KG1 (cell line): ENCODE measurements around the gene CCDC43.
"Not testable (repeated sequence)": the region's sequence is repeated elsewhere in the genome, so short reads cannot be mapped to it uniquely, and the experiment has no call there.

Source experiments
- DNase-seq: peaks from one replicate; lab custom pipeline; 2025; lab: John Stamatoyannopoulos, UW

Gene CCDC43

DNA sequence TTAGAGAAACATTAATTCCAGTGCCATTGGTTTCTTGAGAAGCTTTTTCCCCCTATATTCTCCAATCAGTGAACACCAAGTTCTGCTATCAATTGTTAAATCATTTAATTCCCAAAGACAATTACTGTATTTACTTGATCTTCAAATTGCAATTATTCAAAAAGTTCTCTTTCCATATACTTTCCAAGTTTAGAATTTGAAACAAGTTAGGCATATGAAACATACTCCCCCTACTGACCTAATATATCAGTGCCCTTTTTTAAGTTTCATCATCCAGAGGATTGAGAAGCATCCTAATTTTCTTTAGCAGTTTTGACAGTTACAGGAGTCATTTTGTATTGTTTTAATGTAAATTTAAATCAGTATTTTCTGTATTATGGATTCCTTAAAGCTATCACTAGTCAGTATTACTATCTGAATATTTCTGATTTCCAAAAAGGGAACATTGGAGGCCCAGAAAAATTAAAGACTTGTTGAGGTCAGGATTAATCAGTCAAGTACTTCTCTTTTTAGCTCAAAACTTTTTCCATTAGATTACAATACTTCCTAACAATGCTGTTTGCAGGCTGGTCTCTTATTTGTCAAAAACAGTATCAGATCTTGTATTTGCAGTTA lies 17.0 kb downstream of the CCDC43 start:
- peak; percentile 29 for DNase-seq

- no peak for DNase-seq
Measured at GRCh38 chr17:44666006-44666405, 23.6 kb downstream of the CCDC43 start.

- DNase-seq: no peak
Measured at GRCh38 chr17:44664867-44665266, 24.7 kb downstream of the CCDC43 start.

DNA sequence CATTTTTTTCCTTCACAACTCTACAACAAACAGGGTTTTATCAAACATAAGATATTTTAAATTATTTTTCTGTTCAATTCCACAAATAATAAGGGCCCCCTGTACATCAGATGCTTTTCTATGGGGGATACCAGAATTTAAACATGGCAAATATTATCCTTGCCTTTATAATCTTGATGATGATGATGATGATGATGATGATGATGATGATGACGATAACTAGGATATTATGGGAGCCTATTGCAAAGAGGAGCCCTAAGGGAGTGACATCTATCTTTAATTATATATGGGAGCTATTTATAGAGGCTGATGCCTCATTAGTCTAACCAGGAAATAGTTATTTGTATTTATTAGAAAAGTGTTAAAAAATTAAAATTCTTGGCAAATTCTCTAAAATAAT lies 26.5 kb downstream of the CCDC43 start:
- DNase-seq: no peak

DNA sequence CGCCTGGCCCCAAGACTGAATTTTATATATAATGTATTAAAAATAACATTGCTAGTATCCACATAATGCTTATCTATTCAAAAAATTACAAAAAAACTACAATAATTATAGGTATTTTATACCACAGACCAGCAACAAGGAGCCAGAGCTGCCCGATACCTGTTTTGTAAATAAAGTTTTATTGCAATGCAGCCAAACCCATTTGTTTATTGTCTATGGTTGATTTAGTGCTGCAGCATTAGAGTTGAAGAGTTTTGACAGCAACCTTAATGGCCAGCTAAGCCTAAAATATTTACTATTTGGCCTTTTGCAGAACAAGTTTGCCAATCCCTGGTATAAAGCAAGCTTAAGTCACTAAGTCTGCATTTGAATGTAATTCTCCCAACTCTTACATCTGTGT lies 27.7 kb downstream of the CCDC43 start:
- no peak for DNase-seq

DNA sequence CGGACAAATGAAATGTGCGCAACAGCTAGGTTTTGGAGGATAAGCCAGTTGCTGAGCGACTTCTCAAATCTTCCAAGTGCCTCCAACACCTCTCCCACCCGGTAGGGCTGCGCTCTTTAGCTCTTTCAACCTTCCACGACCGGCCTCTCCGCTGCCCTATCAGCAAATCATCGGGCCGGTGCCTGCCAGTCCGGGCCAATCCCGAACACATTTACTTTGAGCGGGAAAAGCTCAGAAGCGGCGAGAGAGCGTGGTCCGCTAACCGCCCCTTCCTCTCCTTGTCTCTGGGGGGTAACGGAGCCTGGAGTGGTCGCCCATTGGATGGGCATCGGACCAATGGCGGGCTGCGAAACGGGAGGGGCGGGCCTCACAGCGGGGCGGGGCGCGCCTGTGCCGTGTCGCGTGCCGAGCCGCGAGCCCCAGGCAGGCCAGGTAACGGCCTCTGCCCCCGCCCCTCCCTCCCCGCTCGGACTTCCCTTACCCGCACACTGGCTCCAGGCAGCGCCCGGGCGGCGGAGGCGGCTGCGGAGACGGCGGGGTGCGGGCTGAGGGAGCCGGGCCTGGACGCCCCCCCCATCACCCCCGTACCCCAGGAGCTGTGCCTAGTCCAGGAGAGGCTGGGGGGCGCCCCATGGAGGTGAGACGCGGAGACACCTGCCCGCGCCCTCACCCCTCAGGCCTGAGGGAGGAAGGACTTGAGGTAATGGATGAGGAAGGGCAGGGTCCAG lies 33.4 kb downstream of the CCDC43 start, which contains the start of gene MEIOC:
Gene MEIOC (plus strand): TSS at position 486 of the 728 bp plus-strand sequence. CDS start 146 bp downstream, at position 632.
- DNase-seq: no peak

DNA sequence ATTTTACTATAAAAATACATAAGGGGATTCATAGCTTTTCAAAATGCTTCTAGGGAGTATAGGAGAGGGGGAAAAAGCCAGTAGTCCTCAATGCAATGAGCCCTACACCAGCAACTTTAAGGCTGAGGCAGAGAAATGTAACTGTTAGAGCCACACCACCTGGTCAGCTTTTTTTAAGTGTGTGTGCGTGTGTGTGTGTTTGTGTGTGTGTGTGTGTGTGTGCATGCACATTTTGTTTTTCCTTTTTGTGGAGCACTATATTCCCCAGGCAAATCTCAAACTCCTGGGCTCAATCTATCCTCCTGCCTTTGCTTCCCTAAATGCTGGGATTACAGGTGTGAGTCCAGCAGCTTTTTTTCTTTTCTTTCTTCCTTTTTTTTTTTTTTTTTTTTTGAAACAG lies 35.6 kb downstream of the CCDC43 start:
- no peak for DNase-seq

DNA sequence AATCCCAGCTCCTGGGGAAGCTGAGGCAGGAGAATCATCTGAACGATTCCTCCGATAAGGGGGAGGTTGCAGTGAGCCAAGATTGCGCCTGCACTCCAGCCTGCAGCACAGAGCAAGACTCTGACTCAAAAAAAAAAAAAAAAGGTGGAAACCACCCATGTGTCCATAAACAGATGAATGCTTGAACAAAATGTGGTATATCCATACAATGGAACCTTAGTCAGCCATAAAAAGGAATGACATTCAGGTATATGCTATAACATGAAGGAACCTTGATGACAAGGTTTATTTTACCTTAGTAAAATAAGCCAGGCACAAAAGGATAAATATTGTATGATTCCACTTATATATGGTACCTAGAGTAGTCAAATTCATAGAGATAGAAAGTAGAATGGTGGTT lies 36.2 kb downstream of the CCDC43 start:
- no peak for DNase-seq

DNA sequence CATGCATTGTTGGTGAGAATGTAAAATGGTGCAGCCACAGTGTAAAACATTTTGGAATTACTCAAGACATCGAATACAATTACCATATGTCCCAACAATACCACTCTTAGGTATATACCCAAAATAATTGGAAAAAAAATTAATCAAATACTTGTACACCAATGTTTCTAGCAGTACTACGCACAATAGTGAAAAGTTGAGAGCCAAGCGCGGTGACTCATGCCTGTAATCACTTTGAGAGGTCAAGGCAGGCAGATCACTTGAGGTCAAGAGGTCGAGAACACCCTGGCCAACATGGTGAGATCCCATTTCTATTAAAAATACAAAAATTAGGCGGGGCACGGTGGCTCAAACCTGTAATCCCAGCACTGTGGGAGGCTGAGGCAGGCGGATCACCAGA lies 36.8 kb downstream of the CCDC43 start:
- no peak for DNase-seq

GRCh38 chr17:44651228-44651627 lies 38.3 kb downstream of the CCDC43 start:
- no peak for DNase-seq

DNA sequence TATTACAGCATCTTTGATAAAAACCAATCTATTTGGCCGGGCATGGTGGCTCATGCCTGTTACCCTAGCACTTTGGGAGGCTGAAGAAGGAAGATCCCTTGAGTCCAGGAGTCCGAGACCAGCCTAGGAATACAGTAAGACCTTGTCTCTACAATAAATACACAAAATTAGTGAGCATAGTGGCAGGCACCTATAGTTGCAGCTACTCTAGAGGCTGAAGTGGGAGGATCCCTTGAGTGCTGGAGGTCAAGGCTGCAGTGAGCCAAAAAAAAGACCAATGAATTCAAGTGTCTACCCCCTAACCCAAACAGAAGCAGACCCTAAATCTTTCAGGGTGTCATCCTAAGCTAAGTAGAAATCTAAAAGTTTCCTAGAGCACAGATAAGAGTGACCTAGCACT lies 40.6 kb downstream of the CCDC43 start:
- no peak for DNase-seq

DNA sequence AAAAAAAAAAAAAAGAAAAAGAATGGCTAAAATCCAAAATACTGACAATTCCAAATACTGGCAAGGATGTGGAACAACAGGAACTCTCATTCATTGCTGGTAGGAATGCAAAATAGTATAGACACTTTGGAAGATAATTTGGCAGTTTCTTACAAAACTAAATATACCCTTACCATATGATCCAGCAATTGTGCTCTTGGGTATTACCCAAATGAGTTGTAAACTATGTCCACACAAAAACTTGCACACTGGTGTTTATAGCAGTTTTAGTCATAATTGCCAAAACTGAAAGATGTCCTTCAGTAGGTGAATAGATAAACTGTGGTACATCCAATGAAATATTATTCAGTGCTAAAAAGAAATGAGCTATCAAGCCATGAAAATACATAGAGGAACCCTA lies 41.8 kb downstream of the CCDC43 start:
- DNase-seq: no peak

- no peak for DNase-seq
Measured at GRCh38 chr17:44646280-44646679, 43.3 kb downstream of the CCDC43 start.

GRCh38 chr17:44645341-44645740 lies 44.2 kb downstream of the CCDC43 start:
- DNase-seq: no peak

- no peak for DNase-seq
Measured at GRCh38 chr17:44642834-44643233, 46.7 kb downstream of the CCDC43 start.

DNA sequence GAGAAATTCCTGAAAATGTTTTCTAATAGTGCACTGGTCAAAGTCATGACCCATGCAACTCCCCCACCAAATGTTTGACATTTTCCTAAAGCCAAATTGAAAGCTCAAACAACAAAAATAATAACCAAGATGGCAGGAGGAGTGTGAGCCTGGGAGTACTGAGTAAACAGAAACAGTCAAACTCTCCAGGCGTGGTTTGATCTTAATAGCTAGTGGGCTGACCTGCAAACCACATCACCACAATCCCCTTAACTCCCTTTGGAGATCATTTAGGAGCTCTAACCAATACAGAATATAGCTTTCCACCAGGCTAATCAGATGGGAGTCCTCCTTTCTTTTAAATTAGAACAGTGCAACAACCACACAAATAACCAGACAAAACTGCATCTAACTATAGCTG lies 52.5 kb downstream of the CCDC43 start:
- no peak for DNase-seq

GRCh38 chr17:44636562-44636961 lies 53.0 kb downstream of the CCDC43 start:
- no peak for DNase-seq

- not testable (repeated sequence) for DNase-seq
Measured at GRCh38 chr17:44634401-44634800, 55.2 kb downstream of the CCDC43 start.

DNA sequence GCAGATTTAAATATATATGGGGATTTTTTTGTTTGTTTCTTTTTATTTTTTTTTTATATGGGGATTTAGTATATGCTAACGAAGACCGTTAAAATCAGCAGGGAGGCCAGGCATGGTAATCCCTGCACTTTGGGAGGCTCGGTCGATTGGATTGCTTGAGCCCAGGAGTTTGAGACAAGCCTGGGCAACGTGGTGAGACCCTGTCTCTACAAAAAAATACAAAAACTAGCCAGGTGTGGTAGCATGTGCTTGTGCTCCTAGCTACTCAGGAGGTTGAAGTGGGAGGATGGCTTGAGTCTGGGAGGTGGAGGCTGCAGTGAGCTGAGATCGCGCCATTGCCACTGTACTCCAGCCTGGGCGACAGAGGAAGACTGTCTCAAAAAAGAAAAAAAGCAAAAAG lies 55.6 kb downstream of the CCDC43 start:
- no peak for DNase-seq

DNA sequence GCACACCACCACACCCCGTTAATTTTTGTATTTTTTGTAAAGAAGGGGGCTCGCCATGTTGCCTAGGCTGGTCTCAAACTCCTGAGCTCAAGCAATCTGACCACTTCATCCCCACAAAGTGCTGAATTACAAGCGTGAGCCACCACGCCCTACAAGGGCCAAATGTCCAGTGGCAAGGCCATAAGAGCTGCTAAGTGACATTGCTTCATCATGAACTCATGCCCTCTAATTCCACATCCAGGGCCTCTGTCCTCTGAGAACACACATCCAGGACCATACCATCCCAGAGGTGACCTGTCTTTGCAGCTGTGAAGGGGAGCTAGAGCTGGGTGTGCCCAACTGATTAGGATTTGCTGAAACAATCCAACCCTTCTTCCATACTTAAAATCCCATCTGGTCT lies 58.9 kb downstream of the CCDC43 start:
- DNase-seq: no peak

DNA sequence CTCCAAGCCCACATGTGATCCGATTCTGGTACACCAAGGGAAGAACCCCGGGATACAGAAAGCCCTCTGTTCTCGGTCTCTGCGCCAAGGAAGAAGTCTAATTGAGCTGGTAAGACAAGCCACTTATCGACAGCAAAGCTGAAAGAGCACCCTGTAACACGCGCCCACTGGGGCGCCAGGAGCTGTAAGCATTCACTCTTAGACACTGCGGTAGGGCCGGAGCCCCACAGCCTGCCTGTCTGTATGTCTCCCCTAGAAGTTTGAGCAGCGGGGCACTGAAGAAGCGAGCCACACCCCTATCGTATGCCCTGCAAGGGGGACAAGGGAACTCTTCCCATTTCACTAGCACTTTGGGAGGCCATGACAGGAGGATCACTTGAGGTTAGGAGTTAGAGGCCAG lies 60.3 kb downstream of the CCDC43 start:
- DNase-seq: no peak

DNA sequence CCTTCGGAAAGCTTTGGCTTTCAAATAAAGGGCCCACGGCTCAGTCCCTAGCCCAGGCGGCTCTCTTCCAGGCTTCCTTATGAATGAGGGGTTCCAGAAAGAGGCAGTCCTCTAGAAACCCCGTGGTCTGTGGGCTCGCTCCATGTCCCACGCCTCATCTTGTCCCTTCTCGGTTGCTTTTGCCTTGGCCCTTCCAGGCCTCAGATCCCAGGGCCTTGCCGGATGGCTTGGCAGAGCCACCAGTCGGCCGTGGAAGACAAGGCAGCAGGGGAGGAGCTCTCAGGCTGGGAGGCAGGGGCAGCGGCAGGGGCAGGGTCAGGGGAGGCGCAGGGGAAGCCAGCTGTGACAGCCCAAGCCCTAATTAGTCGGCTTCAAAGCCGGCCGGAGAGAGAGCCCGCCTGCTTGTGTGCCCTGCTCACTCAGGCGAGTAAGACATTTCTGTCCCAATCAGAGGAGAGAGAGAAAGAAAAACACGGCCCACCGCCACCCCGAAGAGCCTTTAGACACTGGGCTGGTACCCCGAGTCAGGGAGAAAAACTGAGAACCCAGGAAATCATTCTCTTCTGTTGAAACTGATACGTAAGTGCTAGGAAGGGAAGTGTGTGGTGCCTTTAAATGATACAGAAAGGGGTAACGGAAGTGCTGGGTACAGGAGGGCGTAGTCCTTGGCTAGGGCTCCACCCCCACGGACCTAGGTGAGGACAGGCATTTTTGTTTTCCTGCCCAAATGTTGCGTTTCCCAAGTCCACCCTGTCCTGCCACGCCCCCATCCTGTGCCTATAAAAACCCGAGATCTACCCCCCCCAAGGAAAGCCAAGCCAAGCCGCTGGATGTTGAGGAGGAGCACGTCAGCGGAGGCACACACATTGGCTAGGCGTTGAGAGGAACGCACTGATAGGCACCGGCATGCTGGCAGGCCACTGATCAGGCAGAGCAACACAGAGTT lies 61.1 kb downstream of the CCDC43 start:
- no peak for DNase-seq
